Erythroblast (primary cell): ENCODE data around the gene VDAC2.

Source experiments
- GATA1 ChIP-seq: IDR thresholded peaks from 2 replicates; pipeline ENCODE4 v1.6.1; 2011; ENCODE audit warnings: low read depth, mild to moderate bottlenecking, control low read depth, low read length, moderate library complexity
- POLR2A ChIP-seq: IDR thresholded peaks from 2 replicates; pipeline ENCODE4 v1.6.1; 2011; ENCODE audit warnings: mild to moderate bottlenecking, low read length

- TF ChIP-seq POLR2A (no peak), GATA1 (no peak)
These were observed 44.6 kb upstream of the VDAC2 start for GRCh38 chr10:75165684-75166622.
